OCI-LY3 (cell line): ENCODE results near the gene CLPTM1L.

Experiments used
- EZH2phosphoT487 ChIP-seq: fragments of 200-600 bp; shearing (Covaris generic); IDR thresholded peaks from 2 replicates; pipeline ENCODE4 v1.6.1; 2018; ENCODE audit warnings: antibody characterized with exemption, mixed run types, low read depth
- TF ChIP-seq, protein P1 (sequence below): fragments of 200-600, 300-600 bp; sonication (generic); IDR thresholded peaks from 2 replicates; pipeline ENCODE4 v1.5.1; 2014; ENCODE audit warnings: antibody characterized with exemption, low read length, low read depth

DNA sequence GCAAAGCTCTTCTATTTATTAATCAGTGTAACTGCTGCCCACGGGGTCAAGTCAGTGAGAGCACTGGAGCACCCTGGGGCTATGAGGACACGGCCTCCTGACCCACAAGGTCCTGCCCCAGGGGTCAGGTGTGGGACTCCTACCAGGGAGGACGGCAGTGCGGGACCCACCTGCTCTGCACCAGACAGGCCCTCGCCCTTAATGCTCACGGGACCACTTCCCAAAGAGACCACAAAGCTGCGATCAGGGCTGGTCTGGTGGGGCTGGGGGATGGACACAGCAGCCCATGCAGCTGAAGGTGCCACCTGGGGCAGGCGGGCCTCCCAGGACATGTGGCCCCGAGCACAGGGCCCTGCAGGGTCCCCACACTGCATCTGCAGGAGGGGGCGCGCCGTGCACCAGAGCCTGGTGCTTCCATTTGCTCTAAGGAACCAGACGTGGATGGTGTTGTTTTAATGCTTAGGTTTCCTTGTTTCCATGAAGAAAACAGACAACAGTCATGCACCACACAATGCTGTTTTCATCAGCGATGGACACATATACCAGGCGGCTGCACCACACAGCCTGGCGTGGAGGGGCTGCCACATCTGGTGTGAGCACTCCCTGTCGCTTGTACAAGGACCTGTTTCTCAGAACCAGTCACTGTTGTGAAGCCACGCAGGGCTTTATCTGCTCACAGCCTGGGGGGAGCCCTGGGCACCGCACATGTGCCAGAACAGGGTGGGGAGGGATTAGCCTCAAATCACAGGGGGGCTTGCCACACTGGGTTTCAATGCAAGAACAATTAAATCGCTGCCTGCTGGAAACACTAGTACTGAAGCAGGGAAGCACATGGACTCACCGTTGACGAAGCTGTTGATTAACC is 22.6 kb downstream of the CLPTM1L start:
- TF ChIP-seq, protein P1, sequence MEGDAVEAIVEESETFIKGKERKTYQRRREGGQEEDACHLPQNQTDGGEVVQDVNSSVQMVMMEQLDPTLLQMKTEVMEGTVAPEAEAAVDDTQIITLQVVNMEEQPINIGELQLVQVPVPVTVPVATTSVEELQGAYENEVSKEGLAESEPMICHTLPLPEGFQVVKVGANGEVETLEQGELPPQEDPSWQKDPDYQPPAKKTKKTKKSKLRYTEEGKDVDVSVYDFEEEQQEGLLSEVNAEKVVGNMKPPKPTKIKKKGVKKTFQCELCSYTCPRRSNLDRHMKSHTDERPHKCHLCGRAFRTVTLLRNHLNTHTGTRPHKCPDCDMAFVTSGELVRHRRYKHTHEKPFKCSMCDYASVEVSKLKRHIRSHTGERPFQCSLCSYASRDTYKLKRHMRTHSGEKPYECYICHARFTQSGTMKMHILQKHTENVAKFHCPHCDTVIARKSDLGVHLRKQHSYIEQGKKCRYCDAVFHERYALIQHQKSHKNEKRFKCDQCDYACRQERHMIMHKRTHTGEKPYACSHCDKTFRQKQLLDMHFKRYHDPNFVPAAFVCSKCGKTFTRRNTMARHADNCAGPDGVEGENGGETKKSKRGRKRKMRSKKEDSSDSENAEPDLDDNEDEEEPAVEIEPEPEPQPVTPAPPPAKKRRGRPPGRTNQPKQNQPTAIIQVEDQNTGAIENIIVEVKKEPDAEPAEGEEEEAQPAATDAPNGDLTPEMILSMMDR: no peak
- TF ChIP-seq EZH2phosphoT487: no peak
